K562 (cell line): ENCODE data around the gene SERF2. TPM values are rescaled to one million over a fixed set of nuclear protein-coding genes. Genes with fewer than 3 reads are reported as not detected.

ENCODE experiments used
- CC2D1A ChIP-seq: fragments of 450-650 bp; IDR thresholded peaks from 2 replicates; pipeline ENCODE4 v1.6.1; 2017; ENCODE audit warnings: mild to moderate bottlenecking
- ETV6 ChIP-seq, 3 experiments: fragments of 150-350 bp in 1 of 3; sonication (generic) in 1 of 3; formaldehyde crosslinking in 1 of 3; IDR thresholded peaks; 2 replicates each; pipeline versions ENCODE4 v1.6.1 to v1.8.0; 2014 to 2022; ENCODE audit warnings: borderline replicate concordance in 2 of 3, low read depth in 2 of 3, antibody characterized with exemption in 1 of 3, low read length in 1 of 3, mild to moderate bottlenecking in 1 of 3, missing genetic modification reagents in 1 of 3
- FIP1L1 ChIP-seq: fragments of 200-400 bp; formaldehyde crosslinking; IDR thresholded peaks from 2 replicates; pipeline ENCODE4 v1.6.1; 2018; ENCODE audit warnings: mild to moderate bottlenecking, low read depth, low read length; ENCODE audit not compliant: poor library complexity, severe bottlenecking
- HMGN3 ChIP-seq: IDR thresholded peaks from 2 replicates; pipeline ENCODE4 v1.6.1; 2011; ENCODE audit warnings: borderline replicate concordance, low read depth, mild to moderate bottlenecking, mixed read lengths, low read length; ENCODE audit not compliant: insufficient read length; ENCODE audit errors: extremely low read depth
- KDM2B ChIP-seq: fragments of 250-450 bp; sonication (Bioruptor Pico); IDR thresholded peaks from 2 replicates; pipeline ENCODE4 v1.8.0; 2021; ENCODE audit warnings: mild to moderate bottlenecking, moderate library complexity
- NUFIP1 ChIP-seq: fragments of 450-650 bp; IDR thresholded peaks from 2 replicates; pipeline ENCODE4 v1.6.1; 2018; ENCODE audit not compliant: partially characterized antibody
- PTRF ChIP-seq: fragments of 450-650 bp; IDR thresholded peaks from 2 replicates; pipeline ENCODE4 v1.6.1; 2016; ENCODE audit warnings: mild to moderate bottlenecking, missing genetic modification characterization, missing compliant biosample characterization
- PYGO2 ChIP-seq: fragments of 450-650 bp; IDR thresholded peaks from 2 replicates; pipeline ENCODE4 v1.6.1; 2016; ENCODE audit warnings: mild to moderate bottlenecking, missing genetic modification characterization, moderate library complexity, missing compliant biosample characterization
- RBM15 ChIP-seq: fragments of 200-400 bp; formaldehyde crosslinking; IDR thresholded peaks from 2 replicates; pipeline ENCODE4 v1.6.1; 2018; ENCODE audit warnings: mild to moderate bottlenecking, low read length, moderate library complexity; ENCODE audit not compliant: insufficient read depth
- SMAD4 ChIP-seq: fragments of 250-450 bp; sonication (Bioruptor Pico); conservative IDR thresholded peaks from 2 replicates; pipeline ENCODE4 v1.8.0; 2021; ENCODE audit warnings: inconsistent platforms, mild to moderate bottlenecking, moderate library complexity
- SREBF2 ChIP-seq: sonication (generic); formaldehyde crosslinking; IDR thresholded peaks from 2 replicates; pipeline ENCODE4 v1.4.0; 2020; ENCODE audit warnings: mild to moderate bottlenecking, missing genetic modification reagents
- TFAM ChIP-seq: fragments of 250-450 bp; sonication (Bioruptor Pico); conservative IDR thresholded peaks from 2 replicates; pipeline ENCODE4 v1.5.0; 2021; ENCODE audit warnings: mild to moderate bottlenecking, moderate library complexity
- ZBTB17 ChIP-seq: fragments of 450-650 bp; formaldehyde crosslinking; IDR thresholded peaks from 2 replicates; pipeline ENCODE4 v1.4.0; 2020; ENCODE audit warnings: mild to moderate bottlenecking
- ZNF133 ChIP-seq: fragments of 250-450 bp; sonication (Bioruptor Pico); IDR thresholded peaks from 2 replicates; pipeline ENCODE4 v1.4.0; 2020; ENCODE audit warnings: mild to moderate bottlenecking
- ZNF174 ChIP-seq: fragments of 250-450 bp; sonication (Bioruptor Pico); IDR thresholded peaks from 2 replicates; pipeline ENCODE4 v1.4.0; 2020; ENCODE audit warnings: mild to moderate bottlenecking
- ZNF707 ChIP-seq: fragments of 250-450 bp; sonication (Bioruptor Pico); conservative IDR thresholded peaks from 2 replicates; pipeline ENCODE4 v1.8.0; 2022; ENCODE audit warnings: inconsistent platforms, mild to moderate bottlenecking, moderate library complexity
- ZNF717 ChIP-seq: fragments of 250-450 bp; sonication (Bioruptor Pico); IDR thresholded peaks from 2 replicates; pipeline ENCODE4 v1.5.0; 2021
- polyA plus RNA-seq, 8 experiments: library from polyadenylated mRNA; depleted of rRNA in 4 of 8; stranded (reverse) in 5 of 8; unstranded in 3 of 8; fragments of >200 nt; fragmentation: Nextera tagmentation in 2 of 8; fragmentation: Illumina TruSeq in 1 of 8; extraction: Ambion mirVana in 2 of 8; extraction: Trizol in 1 of 8; gene quantifications; 2 replicates each; pipeline versions ENCODE4 v1.2.1 to v1.2.3, GENCODE V29; 2011 to 2014; ENCODE audit warnings: inconsistent platforms in 1 of 8, missing spikeins in 1 of 8
- total RNA-seq, 7 experiments: library from RNA; depleted of rRNA in 6 of 7; stranded (reverse); fragments of >200 nt in 6 of 7; fragmentation: Illumina TruSeq in 2 of 7; extraction: Trizol in 2 of 7; gene quantifications; 2 replicates each; pipeline versions ENCODE4 v1.2.1 to v1.2.3, GENCODE V29; 2011 to 2021; ENCODE audit warnings: low replicate concordance in 1 of 7
- TF ChIP-seq, protein P1 (sequence below): fragments of 200-800 bp; sonication (Bioruptor generic); IDR thresholded peaks from 2 replicates; pipeline ENCODE4 v1.6.1; 2017; ENCODE audit warnings: missing genetic modification characterization, missing compliant biosample characterization
- TF ChIP-seq, protein P2 (sequence below): fragments of 250-450 bp; sonication (Bioruptor Pico); IDR thresholded peaks from 2 replicates; pipeline ENCODE4 v1.8.0; 2022; ENCODE audit warnings: moderate library complexity, mild to moderate bottlenecking, inconsistent platforms
- TF ChIP-seq, protein P3 (sequence below), 2 experiments: fragments of 450-650 bp; IDR thresholded peaks; 2 replicates each; pipeline ENCODE4 v1.6.1; 2018; ENCODE audit warnings: mild to moderate bottlenecking in 2 of 2, low read depth in 1 of 2; ENCODE audit not compliant: partially characterized antibody in 2 of 2

The SERF2 gene
- total and polyA plus RNA-seq, 9 of the 15 experiments (the other 6 are each of a cell fraction or from before 2014, with no cell fraction given) = 497 to 3,360 (median 867) TPM

DNA sequence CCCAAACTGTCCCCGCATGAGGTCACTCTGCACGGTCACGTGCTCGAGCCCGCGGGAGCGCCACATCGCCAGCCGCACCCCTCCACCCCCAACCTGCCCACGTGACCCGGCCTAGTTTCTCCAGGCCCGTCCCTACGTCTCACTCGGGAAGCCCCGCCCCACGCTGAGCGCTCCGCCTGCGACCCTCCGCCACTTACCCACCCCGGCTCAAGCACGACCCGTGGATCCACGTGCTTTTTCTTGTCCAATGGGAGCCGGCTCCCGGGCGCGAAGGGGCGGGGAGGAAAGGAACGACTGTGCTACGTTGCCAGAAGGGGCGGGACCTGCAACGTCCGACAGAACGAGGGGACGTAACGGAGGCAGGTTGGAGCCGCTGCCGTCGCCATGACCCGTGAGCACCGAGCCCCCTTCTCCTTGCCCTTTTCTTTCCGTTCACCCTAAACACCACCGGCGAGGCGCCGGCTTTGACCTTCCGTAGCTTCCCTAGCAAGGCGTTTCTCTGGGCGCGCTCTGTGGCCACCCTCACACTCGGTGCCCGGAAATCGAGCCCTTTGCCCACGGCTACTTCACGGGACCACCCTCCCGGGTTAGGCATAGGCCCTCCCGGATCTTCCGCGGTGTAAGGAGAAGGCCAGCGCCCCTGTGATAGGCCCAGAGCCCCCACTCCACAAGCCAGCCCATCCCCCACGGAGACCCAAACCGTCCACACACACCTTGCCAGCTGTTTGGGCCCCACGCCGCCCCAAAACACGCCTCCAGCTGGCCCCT, at the start of gene SERF2 (continued):
- TF ChIP-seq ZNF707 (CRISPR knock-in tag) (no peak), SMAD4 (CRISPR knock-in tag) (no peak), CC2D1A (0 out of 2 replicates have a peak, but pooled peaks have one; percentile 25), PTRF (tag) (no peak), RBM15 (no peak), TFAM (CRISPR knock-in tag) (no peak), ZNF717 (CRISPR knock-in tag) (no peak), KDM2B (no peak), FIP1L1 (peak; percentile 54), HMGN3 (peak; percentile 79), NUFIP1 (no peak), ETV6 (IDR thresholded peaks at IDR 0.05; ENCODE audit: borderline replicate concordance in 1 of 2, low read depth in 2 of 2, low read length in 1 of 2) (no peak), ETV6 (CRISPR knock-in tag; IDR thresholded peaks at IDR 0.05; ENCODE audit: borderline replicate concordance) (no peak), PYGO2 (tag) (no peak), SREBF2 (CRISPR knock-in tag) (no peak), ZNF133 (CRISPR knock-in tag) (no peak), ZBTB17 (CRISPR knock-in tag) (0 out of 2 replicates have a peak, but pooled peaks have one; percentile 28), ZNF174 (CRISPR knock-in tag) (no peak)
- TF ChIP-seq, protein P1, sequence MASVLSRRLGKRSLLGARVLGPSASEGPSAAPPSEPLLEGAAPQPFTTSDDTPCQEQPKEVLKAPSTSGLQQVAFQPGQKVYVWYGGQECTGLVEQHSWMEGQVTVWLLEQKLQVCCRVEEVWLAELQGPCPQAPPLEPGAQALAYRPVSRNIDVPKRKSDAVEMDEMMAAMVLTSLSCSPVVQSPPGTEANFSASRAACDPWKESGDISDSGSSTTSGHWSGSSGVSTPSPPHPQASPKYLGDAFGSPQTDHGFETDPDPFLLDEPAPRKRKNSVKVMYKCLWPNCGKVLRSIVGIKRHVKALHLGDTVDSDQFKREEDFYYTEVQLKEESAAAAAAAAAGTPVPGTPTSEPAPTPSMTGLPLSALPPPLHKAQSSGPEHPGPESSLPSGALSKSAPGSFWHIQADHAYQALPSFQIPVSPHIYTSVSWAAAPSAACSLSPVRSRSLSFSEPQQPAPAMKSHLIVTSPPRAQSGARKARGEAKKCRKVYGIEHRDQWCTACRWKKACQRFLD (CRISPR knock-in tag) = no peak
- TF ChIP-seq, protein P2, sequence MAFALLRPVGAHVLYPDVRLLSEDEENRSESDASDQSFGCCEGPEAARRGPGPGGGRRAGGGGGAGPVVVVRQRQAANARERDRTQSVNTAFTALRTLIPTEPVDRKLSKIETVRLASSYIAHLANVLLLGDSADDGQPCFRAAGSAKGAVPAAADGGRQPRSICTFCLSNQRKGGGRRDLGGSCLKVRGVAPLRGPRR (CRISPR knock-in tag) = no peak
- TF ChIP-seq, protein P3, sequence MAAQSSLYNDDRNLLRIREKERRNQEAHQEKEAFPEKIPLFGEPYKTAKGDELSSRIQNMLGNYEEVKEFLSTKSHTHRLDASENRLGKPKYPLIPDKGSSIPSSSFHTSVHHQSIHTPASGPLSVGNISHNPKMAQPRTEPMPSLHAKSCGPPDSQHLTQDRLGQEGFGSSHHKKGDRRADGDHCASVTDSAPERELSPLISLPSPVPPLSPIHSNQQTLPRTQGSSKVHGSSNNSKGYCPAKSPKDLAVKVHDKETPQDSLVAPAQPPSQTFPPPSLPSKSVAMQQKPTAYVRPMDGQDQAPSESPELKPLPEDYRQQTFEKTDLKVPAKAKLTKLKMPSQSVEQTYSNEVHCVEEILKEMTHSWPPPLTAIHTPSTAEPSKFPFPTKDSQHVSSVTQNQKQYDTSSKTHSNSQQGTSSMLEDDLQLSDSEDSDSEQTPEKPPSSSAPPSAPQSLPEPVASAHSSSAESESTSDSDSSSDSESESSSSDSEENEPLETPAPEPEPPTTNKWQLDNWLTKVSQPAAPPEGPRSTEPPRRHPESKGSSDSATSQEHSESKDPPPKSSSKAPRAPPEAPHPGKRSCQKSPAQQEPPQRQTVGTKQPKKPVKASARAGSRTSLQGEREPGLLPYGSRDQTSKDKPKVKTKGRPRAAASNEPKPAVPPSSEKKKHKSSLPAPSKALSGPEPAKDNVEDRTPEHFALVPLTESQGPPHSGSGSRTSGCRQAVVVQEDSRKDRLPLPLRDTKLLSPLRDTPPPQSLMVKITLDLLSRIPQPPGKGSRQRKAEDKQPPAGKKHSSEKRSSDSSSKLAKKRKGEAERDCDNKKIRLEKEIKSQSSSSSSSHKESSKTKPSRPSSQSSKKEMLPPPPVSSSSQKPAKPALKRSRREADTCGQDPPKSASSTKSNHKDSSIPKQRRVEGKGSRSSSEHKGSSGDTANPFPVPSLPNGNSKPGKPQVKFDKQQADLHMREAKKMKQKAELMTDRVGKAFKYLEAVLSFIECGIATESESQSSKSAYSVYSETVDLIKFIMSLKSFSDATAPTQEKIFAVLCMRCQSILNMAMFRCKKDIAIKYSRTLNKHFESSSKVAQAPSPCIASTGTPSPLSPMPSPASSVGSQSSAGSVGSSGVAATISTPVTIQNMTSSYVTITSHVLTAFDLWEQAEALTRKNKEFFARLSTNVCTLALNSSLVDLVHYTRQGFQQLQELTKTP (IDR thresholded peaks at IDR 0.05; ENCODE audit: low read depth in 1 of 2, partially characterized antibody in 2 of 2) = peak in 1 of 2 experiments; percentile 57
